Measurements from ENCODE around the gene TMEM54.

Gene TMEM54

DNA sequence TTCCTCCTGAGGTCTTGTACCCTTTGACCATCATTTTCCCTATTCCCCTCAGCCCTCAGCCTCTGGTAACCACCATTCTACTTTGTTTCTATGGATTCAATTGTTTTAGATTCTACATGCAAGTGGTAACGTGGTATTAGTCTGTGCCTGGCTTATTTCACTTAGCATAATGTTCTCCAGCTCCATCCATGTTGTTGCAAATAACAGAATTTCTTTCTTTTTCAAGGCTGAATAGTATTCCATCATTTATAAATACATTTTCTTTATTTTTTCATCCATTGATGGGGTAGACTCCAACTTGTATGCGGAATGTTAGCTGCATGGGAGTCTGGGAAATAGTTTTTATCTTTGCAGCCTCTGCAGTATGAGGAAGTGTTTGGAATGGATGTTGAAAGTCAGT lies 26.3 kb upstream of the TMEM54 start:
- Histone ChIP-seq H3K27ac (ENCODE audit: low read depth, low read length, poor library complexity, severe bottlenecking) (no peak overlapping the region), H4K20me1 (ENCODE audit: insufficient read depth, low read length) (no peaks in the 10 kb centered on the region), H3K36me3 (ENCODE audit: insufficient read depth, low read length) (no peaks in the 10 kb centered on the region), H3K9me2 (ENCODE audit: low read depth, low read length) (no peaks in the 10 kb centered on the region), H3K9ac (ENCODE audit: low read length) (no peak overlapping the region), H3K4me3 (ENCODE audit: low read depth, low read length, poor library complexity, severe bottlenecking) (no peak overlapping the region), H3K9me3 (ENCODE audit: low read length) (no peaks in the 10 kb centered on the region), H3K27me3 (ENCODE audit: insufficient read depth, low read length) (0 out of 2 replicates have a peak, but pooled peaks cover 4% of the 10 kb centered on the region), H3F3A (ENCODE audit: insufficient read depth, low read length) (no peaks in the 10 kb centered on the region), H3K4me2 (ENCODE audit: low read length) (no peak overlapping the region), H3K79me2 (ENCODE audit: insufficient read depth, low read length) (no peaks in the 10 kb centered on the region), H3K4me1 (ENCODE audit: insufficient read depth, low read length, severe bottlenecking) (no peaks in the 10 kb centered on the region), H2AFZ (ENCODE audit: low read length) (no peak overlapping the region)
- no peak for TF ChIP-seq EZH2 (IDR thresholded peaks at IDR 0.05; ENCODE audit: borderline replicate concordance, low read length)
- TF ChIP-seq, protein P1, sequence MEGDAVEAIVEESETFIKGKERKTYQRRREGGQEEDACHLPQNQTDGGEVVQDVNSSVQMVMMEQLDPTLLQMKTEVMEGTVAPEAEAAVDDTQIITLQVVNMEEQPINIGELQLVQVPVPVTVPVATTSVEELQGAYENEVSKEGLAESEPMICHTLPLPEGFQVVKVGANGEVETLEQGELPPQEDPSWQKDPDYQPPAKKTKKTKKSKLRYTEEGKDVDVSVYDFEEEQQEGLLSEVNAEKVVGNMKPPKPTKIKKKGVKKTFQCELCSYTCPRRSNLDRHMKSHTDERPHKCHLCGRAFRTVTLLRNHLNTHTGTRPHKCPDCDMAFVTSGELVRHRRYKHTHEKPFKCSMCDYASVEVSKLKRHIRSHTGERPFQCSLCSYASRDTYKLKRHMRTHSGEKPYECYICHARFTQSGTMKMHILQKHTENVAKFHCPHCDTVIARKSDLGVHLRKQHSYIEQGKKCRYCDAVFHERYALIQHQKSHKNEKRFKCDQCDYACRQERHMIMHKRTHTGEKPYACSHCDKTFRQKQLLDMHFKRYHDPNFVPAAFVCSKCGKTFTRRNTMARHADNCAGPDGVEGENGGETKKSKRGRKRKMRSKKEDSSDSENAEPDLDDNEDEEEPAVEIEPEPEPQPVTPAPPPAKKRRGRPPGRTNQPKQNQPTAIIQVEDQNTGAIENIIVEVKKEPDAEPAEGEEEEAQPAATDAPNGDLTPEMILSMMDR (IDR thresholded peaks at IDR 0.05; ENCODE audit: low read length), result no peak

DNA sequence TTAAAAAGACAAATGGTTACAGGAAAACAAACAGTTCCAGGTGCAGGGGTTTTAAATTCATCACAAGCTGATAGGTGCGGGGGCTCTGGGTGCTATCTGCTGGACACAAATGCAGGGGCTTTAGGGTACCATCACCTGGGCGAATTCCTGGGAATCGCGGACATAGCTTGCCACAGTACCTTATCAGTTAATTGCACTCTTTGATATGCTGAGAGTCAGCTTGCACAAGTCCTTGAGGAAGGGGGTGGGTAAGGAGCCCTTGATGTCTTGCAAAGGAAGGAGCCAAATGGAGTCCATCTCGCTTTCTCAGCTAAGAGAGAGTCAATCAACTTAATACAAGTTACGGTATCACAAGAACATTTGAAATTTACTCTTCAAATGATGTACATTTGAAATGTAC lies 25.4 kb upstream of the TMEM54 start:
- no peak overlapping the region for H3K27ac ChIP-seq (ENCODE audit: low read depth, low read length, poor library complexity, severe bottlenecking)
- H3K4me1 ChIP-seq (ENCODE audit: insufficient read depth, low read length, severe bottlenecking), result no peaks in the 10 kb centered on the region
- no peak overlapping the region for H3K4me3 ChIP-seq (ENCODE audit: low read depth, low read length, poor library complexity, severe bottlenecking)
- 0 out of 2 replicates have a peak, but pooled peaks cover 4% of the 10 kb centered on the region for H3K27me3 ChIP-seq (ENCODE audit: insufficient read depth, low read length)
- H4K20me1 ChIP-seq (ENCODE audit: insufficient read depth, low read length), result no peaks in the 10 kb centered on the region
- H3K9me3 ChIP-seq (ENCODE audit: low read length), result no peaks in the 10 kb centered on the region
- no peaks in the 10 kb centered on the region for H3K36me3 ChIP-seq (ENCODE audit: insufficient read depth, low read length)
- TF ChIP-seq, protein P1 (IDR thresholded peaks at IDR 0.05; ENCODE audit: low read length), result no peak
- TF ChIP-seq EZH2 (IDR thresholded peaks at IDR 0.05; ENCODE audit: borderline replicate concordance, low read length), result no peak
- H3F3A ChIP-seq (ENCODE audit: insufficient read depth, low read length), result no peaks in the 10 kb centered on the region
- H3K79me2 ChIP-seq (ENCODE audit: insufficient read depth, low read length), result no peaks in the 10 kb centered on the region
- H3K9me2 ChIP-seq (ENCODE audit: low read depth, low read length), result no peaks in the 10 kb centered on the region
- no peak overlapping the region for H3K9ac ChIP-seq (ENCODE audit: low read length)
- no peak overlapping the region for H2AFZ ChIP-seq (ENCODE audit: low read length)
- H3K4me2 ChIP-seq (ENCODE audit: low read length), result no peak overlapping the region

DNA sequence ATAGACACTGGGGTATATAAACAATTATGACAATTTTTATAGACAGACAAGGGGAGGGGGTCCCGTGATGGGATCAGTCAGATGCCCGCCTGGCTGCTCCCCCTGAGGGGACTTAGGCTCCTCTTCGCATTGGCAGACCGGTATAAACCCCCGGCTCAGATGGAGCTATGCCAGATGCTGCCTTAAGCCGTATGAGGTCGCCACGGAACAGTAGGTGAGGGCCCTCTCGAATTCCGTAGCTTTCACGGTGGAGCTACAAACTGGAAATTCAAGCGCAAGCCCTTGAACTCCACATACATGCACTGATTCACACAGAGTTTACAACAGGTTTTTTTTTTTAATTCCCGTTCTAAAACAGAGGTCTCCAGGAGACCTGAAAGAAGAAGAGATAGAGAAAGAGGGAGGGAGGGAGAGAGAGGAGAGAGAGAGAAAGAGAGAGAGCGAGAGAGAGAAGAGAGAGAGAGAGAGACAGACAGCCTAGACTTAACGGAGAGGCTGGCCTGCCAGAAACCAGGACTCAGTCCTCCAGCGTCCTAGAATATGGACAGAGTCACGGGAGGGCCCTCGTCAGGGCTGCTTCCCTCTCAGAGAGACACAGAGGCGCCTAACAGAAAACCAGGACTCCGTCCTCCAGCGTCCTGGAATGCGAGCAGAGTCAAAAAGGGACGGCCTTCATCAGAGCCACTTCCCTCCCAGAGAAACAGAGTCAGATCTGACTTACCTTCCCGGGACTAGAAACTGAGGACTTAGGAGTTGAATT lies 24.4 kb upstream of the TMEM54 start:
- Histone ChIP-seq H3K4me1 (ENCODE audit: insufficient read depth, low read length, severe bottlenecking) (no peaks in the 10 kb centered on the region), H3K27ac (ENCODE audit: low read depth, low read length, poor library complexity, severe bottlenecking) (no peak overlapping the region), H3K4me3 (ENCODE audit: low read depth, low read length, poor library complexity, severe bottlenecking) (no peak overlapping the region), H3K9me3 (ENCODE audit: low read length) (no peaks in the 10 kb centered on the region), H3K27me3 (ENCODE audit: insufficient read depth, low read length) (0 out of 2 replicates have a peak, but pooled peaks cover 4% of the 10 kb centered on the region), H3F3A (ENCODE audit: insufficient read depth, low read length) (no peaks in the 10 kb centered on the region), H3K9me2 (ENCODE audit: low read depth, low read length) (no peaks in the 10 kb centered on the region), H3K79me2 (ENCODE audit: insufficient read depth, low read length) (no peaks in the 10 kb centered on the region), H3K36me3 (ENCODE audit: insufficient read depth, low read length) (no peaks in the 10 kb centered on the region), H2AFZ (ENCODE audit: low read length) (no peak overlapping the region), H3K4me2 (ENCODE audit: low read length) (no peak overlapping the region), H4K20me1 (ENCODE audit: insufficient read depth, low read length) (no peaks in the 10 kb centered on the region), H3K9ac (ENCODE audit: low read length) (no peak overlapping the region)
- TF ChIP-seq EZH2 (IDR thresholded peaks at IDR 0.05; ENCODE audit: borderline replicate concordance, low read length), result no peak
- TF ChIP-seq, protein P1 (IDR thresholded peaks at IDR 0.05; ENCODE audit: low read length), result no peak

Data from OCI-LY1 (cell line).